HepG2 (cell line): ENCODE data around the gene STAP2. TPM values are rescaled to one million over a fixed set of nuclear protein-coding genes. Genes with fewer than 3 reads are reported as not detected.

Source experiments
- ADNP ChIP-seq: sonication (generic); formaldehyde crosslinking; IDR thresholded peaks from 2 replicates; pipeline ENCODE4 v1.4.0; 2020; ENCODE audit warnings: missing genetic modification reagents
- ARID3A ChIP-seq: IDR thresholded peaks from 2 replicates; pipeline ENCODE4 v1.6.1; 2012; ENCODE audit warnings: low read depth, low read length, improper control_type of control experiment
- EEA1 ChIP-seq: sonication (generic); formaldehyde crosslinking; IDR thresholded peaks from 2 replicates; pipeline ENCODE4 v1.5.1; 2020; ENCODE audit warnings: mild to moderate bottlenecking, missing genetic modification reagents, borderline replicate concordance
- HDAC2 ChIP-seq: sonication (generic); formaldehyde crosslinking; IDR thresholded peaks from 2 replicates; pipeline ENCODE4 v1.4.0; 2020; ENCODE audit warnings: missing genetic modification reagents
- HOXA7 ChIP-seq: sonication (generic); formaldehyde crosslinking; IDR thresholded peaks from 2 replicates; pipeline ENCODE4 v1.8.1; 2022; ENCODE audit warnings: mild to moderate bottlenecking, missing genetic modification reagents, moderate library complexity
- MTA1 ChIP-seq: sonication (generic); formaldehyde crosslinking; IDR thresholded peaks from 2 replicates; pipeline ENCODE4 v1.4.0; 2020; ENCODE audit warnings: missing genetic modification reagents, mild to moderate bottlenecking, borderline replicate concordance
- MYNN ChIP-seq: sonication (generic); formaldehyde crosslinking; IDR thresholded peaks from 2 replicates; pipeline ENCODE4 v1.4.0; 2020; ENCODE audit warnings: mild to moderate bottlenecking, low read depth, missing genetic modification reagents
- PAF1 ChIP-seq: IDR thresholded peaks from 2 replicates; pipeline ENCODE4 v1.6.1; 2016; ENCODE audit warnings: missing genetic modification reagents, missing compliant biosample characterization
- PHF20 ChIP-seq: sonication (generic); formaldehyde crosslinking; IDR thresholded peaks from 2 replicates; pipeline ENCODE4 v1.5.0; 2020; ENCODE audit warnings: mild to moderate bottlenecking, missing genetic modification reagents
- SP5 ChIP-seq: IDR thresholded peaks from 2 replicates; pipeline ENCODE4 v1.6.1; 2016; ENCODE audit warnings: low read depth, borderline replicate concordance
- ZC3H13 ChIP-seq: sonication (generic); formaldehyde crosslinking; IDR thresholded peaks from 2 replicates; pipeline ENCODE4 v1.8.1; 2023; ENCODE audit warnings: mild to moderate bottlenecking, missing genetic modification reagents, moderate library complexity
- ZFYVE20 ChIP-seq: sonication (generic); formaldehyde crosslinking; IDR thresholded peaks from 2 replicates; pipeline ENCODE4 v1.8.0; 2023; ENCODE audit warnings: low read depth, mild to moderate bottlenecking, moderate library complexity, missing genetic modification reagents, borderline replicate concordance
- ZNF136 ChIP-seq: sonication (generic); formaldehyde crosslinking; IDR thresholded peaks from 2 replicates; pipeline ENCODE4 v1.8.1; 2022; ENCODE audit warnings: low read depth, mild to moderate bottlenecking, moderate library complexity, missing genetic modification reagents
- ZNF263 ChIP-seq: sonication (generic); formaldehyde crosslinking; IDR thresholded peaks from 2 replicates; pipeline ENCODE4 v1.4.0; 2020; ENCODE audit warnings: missing genetic modification reagents
- ZNF782 ChIP-seq: sonication (generic); formaldehyde crosslinking; IDR thresholded peaks from 2 replicates; pipeline ENCODE4 v1.4.0; 2020; ENCODE audit warnings: missing genetic modification reagents, mild to moderate bottlenecking, borderline replicate concordance
- polyA plus RNA-seq, 8 experiments: library from polyadenylated mRNA; depleted of rRNA in 3 of 8; stranded (reverse) in 7 of 8; unstranded in 1 of 8; fragments of >200 nt; fragmentation: Illumina TruSeq in 4 of 8; extraction: Trizol in 4 of 8; gene quantifications; 2 replicates each; pipeline versions ENCODE4 v1.2.1 to v1.2.3, GENCODE V29; 2011 to 2016; ENCODE audit warnings: low read depth in 4 of 8, missing spikeins in 1 of 8, mixed read lengths in 1 of 8; ENCODE audit not compliant: insufficient read depth in 1 of 8
- total RNA-seq, 5 experiments: library from RNA; depleted of rRNA; stranded (reverse); fragments of >200 nt; fragmentation: Illumina TruSeq; extraction: Trizol; gene quantifications; 2 replicates each; pipeline ENCODE4 v1.2.3, GENCODE V29; 2016; ENCODE audit warnings: low read depth in 1 of 5
- TF ChIP-seq, protein P1 (sequence below): sonication (generic); formaldehyde crosslinking; IDR thresholded peaks from 2 replicates; pipeline ENCODE4 v1.4.0; 2020; ENCODE audit warnings: missing genetic modification reagents, borderline replicate concordance
- TF ChIP-seq, protein P2 (sequence below): IDR thresholded peaks from 2 replicates; pipeline ENCODE4 v1.6.1; 2016; ENCODE audit warnings: low read depth, missing genetic modification reagents, missing compliant biosample characterization

The STAP2 gene
- total and polyA plus RNA-seq, 2 of the 13 experiments (the other 11 are each of a cell fraction or from before 2014, with no cell fraction given): 39.0 to 43.7 TPM

- TF ChIP-seq PAF1 (CRISPR knock-in tag) (no peak), ZNF136 (peak; percentile 88), ZNF263 (CRISPR knock-in tag) (no peak; the same call in 1 of the 2 replicates), HOXA7 (CRISPR knock-in tag) (no peak), ZFYVE20 (no peak), HDAC2 (CRISPR knock-in tag) (peak; percentile 93), ZC3H13 (no peak), SP5 (CRISPR knock-in tag) (peak; percentile 67), ARID3A (peak; percentile 17; the same call in 1 of the 2 replicates), MYNN (CRISPR knock-in tag) (no peak; the same call in 1 of the 2 replicates), ADNP (CRISPR knock-in tag) (no peak), EEA1 (CRISPR knock-in tag) (no peak), MTA1 (peak; percentile 76; the same call in 1 of the 2 replicates), PHF20 (CRISPR knock-in tag) (peak; percentile 80), ZNF782 (CRISPR knock-in tag) (peak; percentile 70; the same call in 1 of the 2 replicates)
- TF ChIP-seq, protein P1, sequence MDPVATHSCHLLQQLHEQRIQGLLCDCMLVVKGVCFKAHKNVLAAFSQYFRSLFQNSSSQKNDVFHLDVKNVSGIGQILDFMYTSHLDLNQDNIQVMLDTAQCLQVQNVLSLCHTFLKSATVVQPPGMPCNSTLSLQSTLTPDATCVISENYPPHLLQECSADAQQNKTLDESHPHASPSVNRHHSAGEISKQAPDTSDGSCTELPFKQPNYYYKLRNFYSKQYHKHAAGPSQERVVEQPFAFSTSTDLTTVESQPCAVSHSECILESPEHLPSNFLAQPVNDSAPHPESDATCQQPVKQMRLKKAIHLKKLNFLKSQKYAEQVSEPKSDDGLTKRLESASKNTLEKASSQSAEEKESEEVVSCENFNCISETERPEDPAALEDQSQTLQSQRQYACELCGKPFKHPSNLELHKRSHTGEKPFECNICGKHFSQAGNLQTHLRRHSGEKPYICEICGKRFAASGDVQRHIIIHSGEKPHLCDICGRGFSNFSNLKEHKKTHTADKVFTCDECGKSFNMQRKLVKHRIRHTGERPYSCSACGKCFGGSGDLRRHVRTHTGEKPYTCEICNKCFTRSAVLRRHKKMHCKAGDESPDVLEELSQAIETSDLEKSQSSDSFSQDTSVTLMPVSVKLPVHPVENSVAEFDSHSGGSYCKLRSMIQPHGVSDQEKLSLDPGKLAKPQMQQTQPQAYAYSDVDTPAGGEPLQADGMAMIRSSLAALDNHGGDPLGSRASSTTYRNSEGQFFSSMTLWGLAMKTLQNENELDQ: no peak
- TF ChIP-seq, protein P2, sequence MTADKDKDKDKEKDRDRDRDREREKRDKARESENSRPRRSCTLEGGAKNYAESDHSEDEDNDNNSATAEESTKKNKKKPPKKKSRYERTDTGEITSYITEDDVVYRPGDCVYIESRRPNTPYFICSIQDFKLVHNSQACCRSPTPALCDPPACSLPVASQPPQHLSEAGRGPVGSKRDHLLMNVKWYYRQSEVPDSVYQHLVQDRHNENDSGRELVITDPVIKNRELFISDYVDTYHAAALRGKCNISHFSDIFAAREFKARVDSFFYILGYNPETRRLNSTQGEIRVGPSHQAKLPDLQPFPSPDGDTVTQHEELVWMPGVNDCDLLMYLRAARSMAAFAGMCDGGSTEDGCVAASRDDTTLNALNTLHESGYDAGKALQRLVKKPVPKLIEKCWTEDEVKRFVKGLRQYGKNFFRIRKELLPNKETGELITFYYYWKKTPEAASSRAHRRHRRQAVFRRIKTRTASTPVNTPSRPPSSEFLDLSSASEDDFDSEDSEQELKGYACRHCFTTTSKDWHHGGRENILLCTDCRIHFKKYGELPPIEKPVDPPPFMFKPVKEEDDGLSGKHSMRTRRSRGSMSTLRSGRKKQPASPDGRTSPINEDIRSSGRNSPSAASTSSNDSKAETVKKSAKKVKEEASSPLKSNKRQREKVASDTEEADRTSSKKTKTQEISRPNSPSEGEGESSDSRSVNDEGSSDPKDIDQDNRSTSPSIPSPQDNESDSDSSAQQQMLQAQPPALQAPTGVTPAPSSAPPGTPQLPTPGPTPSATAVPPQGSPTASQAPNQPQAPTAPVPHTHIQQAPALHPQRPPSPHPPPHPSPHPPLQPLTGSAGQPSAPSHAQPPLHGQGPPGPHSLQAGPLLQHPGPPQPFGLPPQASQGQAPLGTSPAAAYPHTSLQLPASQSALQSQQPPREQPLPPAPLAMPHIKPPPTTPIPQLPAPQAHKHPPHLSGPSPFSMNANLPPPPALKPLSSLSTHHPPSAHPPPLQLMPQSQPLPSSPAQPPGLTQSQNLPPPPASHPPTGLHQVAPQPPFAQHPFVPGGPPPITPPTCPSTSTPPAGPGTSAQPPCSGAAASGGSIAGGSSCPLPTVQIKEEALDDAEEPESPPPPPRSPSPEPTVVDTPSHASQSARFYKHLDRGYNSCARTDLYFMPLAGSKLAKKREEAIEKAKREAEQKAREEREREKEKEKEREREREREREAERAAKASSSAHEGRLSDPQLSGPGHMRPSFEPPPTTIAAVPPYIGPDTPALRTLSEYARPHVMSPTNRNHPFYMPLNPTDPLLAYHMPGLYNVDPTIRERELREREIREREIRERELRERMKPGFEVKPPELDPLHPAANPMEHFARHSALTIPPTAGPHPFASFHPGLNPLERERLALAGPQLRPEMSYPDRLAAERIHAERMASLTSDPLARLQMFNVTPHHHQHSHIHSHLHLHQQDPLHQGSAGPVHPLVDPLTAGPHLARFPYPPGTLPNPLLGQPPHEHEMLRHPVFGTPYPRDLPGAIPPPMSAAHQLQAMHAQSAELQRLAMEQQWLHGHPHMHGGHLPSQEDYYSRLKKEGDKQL: peak; percentile 39; the same call in 1 of the 2 replicates
Measured at GRCh38 chr19:4310247-4311121, 28.1 kb downstream of the STAP2 start (continued).
